ENCODE results near the gene RPS16.

The RPS16 gene

GRCh38 chr19:39385629-39386411, 49.9 kb downstream of the RPS16 start:
- no peak for DNase-seq (ENCODE audit: low spot score)

- no peak for DNase-seq (ENCODE audit: low spot score)
Observed at GRCh38 chr19:39384839-39385568, 50.7 kb downstream of the RPS16 start.
